GM12878 (cell line): ENCODE results near the gene ILRUN. TPM values are rescaled to one million over a fixed set of nuclear protein-coding genes. Genes with fewer than 3 reads are reported as not detected.

Experiments
- ATAC-seq: fragments of 200-7000 bp; cut with Tn5 transposase; 3 replicates; pipeline ENCODE4 v1.9.1; 2020; ENCODE audit warnings: mild to moderate bottlenecking, moderate library complexity
- BruUV-seq: library from RNA; stranded (reverse); fragments of 400-500 nt; replicated peaks from 2 replicates; lab custom pipeline; 2021; lab: Mats Ljungman, UMichigan
- CTCF ChIA-PET: fragments of 300-600 bp; sonication (Branson Sonifier 250); formaldehyde crosslinking; extraction: SDS; loops from one replicate; lab custom pipeline; 2021; ENCODE audit warnings: inconsistent platforms; lab: Yijun Ruan, JAX
- POLR2A ChIA-PET: fragments of 350-600 bp; formaldehyde crosslinking; extraction: SDS; loops from one replicate; lab custom pipeline; 2021; ENCODE audit warnings: inconsistent platforms; lab: Charles Lee
- RAD21 ChIA-PET: fragments of 300-600 bp; sonication (Branson Sonifier 250); formaldehyde crosslinking; loops from one replicate; lab custom pipeline; 2023; ENCODE audit warnings: antibody characterized with exemption; ENCODE audit not compliant: unreplicated experiment; lab: Charles Lee
- SMC1A ChIA-PET: fragments of 300-600 bp; sonication (Branson Sonifier 250); formaldehyde crosslinking; loops from one replicate; lab custom pipeline; 2023; ENCODE audit not compliant: unreplicated experiment, uncharacterized antibody; lab: Charles Lee
- DNase-seq: peaks from one replicate; pipeline ENCODE4 v3.0.0-alpha.2; 2011; ENCODE audit warnings: low read depth, low spot score
- FAIRE-seq: peaks from 3 replicates; lab custom pipeline; 2011; peaks lifted over from hg19 to GRCh38; lab: Jason Lieb, UNC
- H2AFZ ChIP-seq: 2 replicates; pipeline ENCODE4 v1.6.0; 2011; ENCODE audit warnings: low read depth, low read length, control low read depth; ENCODE audit not compliant: control insufficient read depth
- H3K27ac ChIP-seq: 2 replicates; pipeline ENCODE4 v1.5.1; 2011; ENCODE audit warnings: control low read depth; ENCODE audit not compliant: control insufficient read depth, insufficient read depth
- H3K27me3 ChIP-seq, 2 experiments: replicated peaks in 1 of 2; 2 replicates each; pipeline versions ENCODE4 v1.6.0 to v1.6.1; 2011; ENCODE audit warnings: low read length in 1 of 2; ENCODE audit not compliant: control insufficient read depth in 2 of 2, insufficient read depth in 2 of 2
- H3K36me3 ChIP-seq, 2 experiments: 2 replicates each; pipeline ENCODE4 v1.5.1; 2011; ENCODE audit warnings: low read length in 1 of 2; ENCODE audit not compliant: control insufficient read depth in 2 of 2, insufficient read depth in 2 of 2
- H3K4me1 ChIP-seq: 2 replicates; pipeline ENCODE4 v1.6.1; 2011; ENCODE audit warnings: mild to moderate bottlenecking, low read length, moderate library complexity, mixed read lengths; ENCODE audit not compliant: control insufficient read depth, insufficient read depth
- H3K4me2 ChIP-seq: 2 replicates; pipeline ENCODE4 v1.6.0; 2011; ENCODE audit warnings: control low read depth; ENCODE audit not compliant: control insufficient read depth, insufficient read depth
- H3K4me3 ChIP-seq: fragments of 200-600 bp; sonication (generic); 2 replicates; pipeline ENCODE4 v1.5.1; 2016
- H3K79me2 ChIP-seq: 2 replicates; pipeline ENCODE4 v1.6.0; 2011; ENCODE audit warnings: low read length; ENCODE audit not compliant: control insufficient read depth, insufficient read depth
- H3K9ac ChIP-seq: 2 replicates; pipeline ENCODE4 v1.8.0; 2011; ENCODE audit warnings: low read length, control low read depth, mixed read lengths; ENCODE audit not compliant: control insufficient read depth, insufficient read depth
- H3K9me3 ChIP-seq: replicated peaks from 3 replicates; pipeline ENCODE4 v1.5.1; 2011; ENCODE audit warnings: mild to moderate bottlenecking, low read length; ENCODE audit not compliant: control insufficient read depth, insufficient read depth
- H4K20me1 ChIP-seq: 2 replicates; pipeline ENCODE4 v1.6.0; 2011; ENCODE audit not compliant: control insufficient read depth, insufficient read depth
- CREM ChIP-seq: IDR thresholded peaks from 2 replicates; pipeline ENCODE4 v1.6.1; 2014; ENCODE audit warnings: antibody characterized with exemption, low read depth
- EZH2 ChIP-seq: IDR thresholded peaks from 2 replicates; pipeline ENCODE4 v1.6.1; 2012; ENCODE audit warnings: low read depth, mild to moderate bottlenecking, control low read depth, inconsistent platforms, low read length, borderline replicate concordance; ENCODE audit not compliant: control insufficient read depth
- PKNOX1 ChIP-seq: fragments of 450-650 bp; IDR thresholded peaks from 2 replicates; pipeline ENCODE4 v1.6.1; 2016; ENCODE audit warnings: mild to moderate bottlenecking
- RELA ChIP-seq: fragments of 450-650 bp; IDR thresholded peaks from 2 replicates; pipeline ENCODE4 v1.8.0; 2014; ENCODE audit warnings: borderline replicate concordance; ENCODE audit not compliant: partially characterized antibody
- RFX5 ChIP-seq: IDR thresholded peaks from 2 replicates; pipeline ENCODE4 v1.6.1; 2011; ENCODE audit warnings: low read depth, low read length, improper control_type of control experiment
- SMC3 ChIP-seq: IDR thresholded peaks from 2 replicates; pipeline ENCODE4 v1.6.1; 2011; ENCODE audit warnings: low read length, improper control_type of control experiment, borderline replicate concordance
- STAT3 ChIP-seq: IDR thresholded peaks from 2 replicates; pipeline ENCODE4 v1.6.1; 2011; ENCODE audit warnings: low read depth, low read length, improper control_type of control experiment
- YBX1 ChIP-seq: fragments of 450-650 bp; IDR thresholded peaks from 2 replicates; pipeline ENCODE4 v1.6.1; 2016; ENCODE audit warnings: antibody characterized with exemption
- WGBS: methylation state at CpG from one replicate; pipeline ENCODE4 v1.1.6; 2016; ENCODE audit warnings: low lambda C conversion rate; ENCODE audit not compliant: insufficient replicate concordance, insufficient coverage; ENCODE audit errors: missing lambda C conversion rate; 5-methylcytosine and 5-hydroxymethylcytosine counted together
- in situ Hi-C: fragments of 300-500 bp; cut with MboI; formaldehyde crosslinking; loops from 9 replicates; pipeline ENCODE4 v1.14.3; 2018; ENCODE audit warnings: mixed read lengths
- intact Hi-C: fragments of 100-400 bp; cut with micrococcal nuclease; formaldehyde crosslinking; loops from one replicate; pipeline ENCODE4 v1.14.2; 2022; ENCODE audit not compliant: unreplicated experiment
- polyA plus RNA-seq, 11 experiments: library from polyadenylated mRNA; depleted of rRNA in 4 of 11; unstranded in 6 of 11; stranded (reverse) in 5 of 11; fragments of >200 nt; fragmentation: Nextera tagmentation in 4 of 11; fragmentation: Illumina TruSeq in 1 of 11; extraction: Ambion mirVana in 4 of 11; extraction: Trizol in 1 of 11; gene quantifications; 1 replicate in 1 of 11; 2 replicates in 10 of 11; pipeline versions ENCODE4 v1.2.1 to v1.2.3, GENCODE V29; 2011 to 2016; ENCODE audit warnings: inconsistent platforms in 2 of 11, missing spikeins in 2 of 11, low read depth in 1 of 11
- total RNA-seq, 4 experiments: library from RNA; depleted of rRNA in 3 of 4; stranded (reverse); fragments of >200 nt in 3 of 4; fragmentation: Illumina TruSeq in 1 of 4; extraction: Trizol in 1 of 4; gene quantifications; 2 replicates each; pipeline versions ENCODE4 v1.2.1 to v1.2.3, GENCODE V29; 2013 to 2021

Gene ILRUN
- total and polyA plus RNA-seq, 10 of the 15 experiments (the other 5 are each of a cell fraction or from before 2014, with no cell fraction given), result 21.0 to 114 (median 48.9) TPM

- H3K27ac ChIP-seq, result no peak overlapping the region
- H3K27me3 ChIP-seq, result no peaks in the 10 kb centered on the region
- ATAC-seq (peak; percentile 16), FAIRE-seq (no peak), DNase-seq (no peak)
- WGBS, result over 99% methylated on average over 5 of the region's 5 CpGs
- RAD21 ChIA-PET, result no interaction called here
- SMC1A ChIA-PET, result no interaction called here
- H3K9me3 ChIP-seq, result peaks cover 4% of the 10 kb centered on the region; the same call in 2 of the 3 replicates
- H2AFZ ChIP-seq, result no peak overlapping the region
- H3K4me2 ChIP-seq, result no peak overlapping the region
- H4K20me1 ChIP-seq, result no peaks in the 10 kb centered on the region
- H3K36me3 ChIP-seq, result peaks cover 1 to 11% of the 10 kb centered on the region in 2 experiments
- intact Hi-C loops, result no loop called here
- BruUV-seq, result no TSS peak
- no peaks in the 10 kb centered on the region; the same call in none of the 2 replicates for H3K4me1 ChIP-seq
- POLR2A ChIA-PET, result no interaction called here
- TF ChIP-seq EZH2 (no peak), CREM (no peak), STAT3 (no peak), RFX5 (no peak), RELA (no peak), PKNOX1 (no peak), SMC3 (no peak), YBX1 (no peak)
- TF ChIP-seq, all 136 proteins: peak for 0
- in situ Hi-C loops, result no loop called here
- H3K79me2 ChIP-seq, result peaks cover 92% of the 10 kb centered on the region
- no peak overlapping the region for H3K4me3 ChIP-seq
- CTCF ChIA-PET, result no interaction called here
- H3K9ac ChIP-seq, result no peak overlapping the region
Measured at GRCh38 chr6:34688956-34689355, 7.6 kb downstream of the ILRUN start.
